GM12892 (cell line): Measurements from ENCODE around the gene KCNIP2.

ENCODE experiments used
- POLR2A ChIP-seq: IDR thresholded peaks from 2 replicates; pipeline ENCODE4 v1.6.1; 2011; ENCODE audit warnings: low read depth, low read length, control low read depth
- POLR2AphosphoS5 ChIP-seq: IDR thresholded peaks from 2 replicates; pipeline ENCODE4 v1.6.1; 2011; ENCODE audit warnings: low read depth, low read length, control low read depth
- TAF1 ChIP-seq: IDR thresholded peaks from 2 replicates; pipeline ENCODE4 v1.6.1; 2011; ENCODE audit warnings: low read depth, mild to moderate bottlenecking, control low read depth, low read length, borderline replicate concordance

DNA sequence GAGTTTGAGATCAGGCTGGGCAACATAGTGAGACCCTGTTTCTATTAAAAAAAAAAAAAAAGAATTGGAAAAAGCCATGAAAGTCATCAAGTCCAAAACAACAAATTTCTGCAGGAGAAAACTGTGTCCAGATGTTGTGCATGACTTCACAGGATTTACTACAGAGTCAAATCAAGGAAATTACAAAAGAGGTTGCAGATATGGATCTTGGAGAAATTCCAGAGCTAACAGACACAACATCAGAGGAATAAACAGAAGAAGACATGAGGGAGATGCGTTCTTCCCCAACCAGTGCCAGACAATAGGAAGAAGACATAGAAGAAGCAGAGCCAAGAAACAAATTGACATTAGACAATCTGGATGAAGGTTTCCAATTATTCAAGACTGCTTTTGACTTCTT lies 24.3 kb upstream of the KCNIP2 start:
- TF ChIP-seq TAF1 (no peak), POLR2AphosphoS5 (no peak), POLR2A (no peak)
